Measurements from ENCODE around the gene SLC7A10.

The SLC7A10 gene

GRCh38 chr19:33225458-33225926 lies at the start of gene SLC7A10:
Gene SLC7A10, minus strand, starts transcription at chr19:33225850. Its CDS starts 147 bp downstream, at chr19:33225703.
- DNase-seq, result no peak

- no peak for DNase-seq
Observed at GRCh38 chr19:33274663-33275558, 49.3 kb upstream of the SLC7A10 start.

- no peak for DNase-seq
Observed at GRCh38 chr19:33273881-33274662, 48.4 kb upstream of the SLC7A10 start.

GRCh38 chr19:33273065-33273736 lies 47.6 kb upstream of the SLC7A10 start:
- no peak for DNase-seq

- no peak for DNase-seq
Observed at GRCh38 chr19:33271246-33272021, 45.8 kb upstream of the SLC7A10 start.

- no peak for DNase-seq
Observed at GRCh38 chr19:33270769-33271168, 45.1 kb upstream of the SLC7A10 start.

GRCh38 chr19:33269016-33269415 lies 43.4 kb upstream of the SLC7A10 start:
- no peak for DNase-seq

GRCh38 chr19:33268162-33268991 lies 42.7 kb upstream of the SLC7A10 start:
- no peak for DNase-seq

- DNase-seq, result no peak
Observed at GRCh38 chr19:33267706-33268105, 42.1 kb upstream of the SLC7A10 start.

GRCh38 chr19:33266974-33267484 lies 41.4 kb upstream of the SLC7A10 start:
- DNase-seq, result no peak

- DNase-seq, result no peak
Observed at GRCh38 chr19:33264881-33265445, 39.3 kb upstream of the SLC7A10 start.

GRCh38 chr19:33263325-33264023 lies 37.8 kb upstream of the SLC7A10 start:
- DNase-seq, result no peak

- DNase-seq, result no peak
Observed at GRCh38 chr19:33261511-33262189, 36.0 kb upstream of the SLC7A10 start.

GRCh38 chr19:33260628-33261418 lies 35.2 kb upstream of the SLC7A10 start:
- no peak for DNase-seq

GRCh38 chr19:33259539-33259938 lies 33.9 kb upstream of the SLC7A10 start:
- no peak for DNase-seq

- no peak for DNase-seq
Observed at GRCh38 chr19:33257828-33258227, 32.2 kb upstream of the SLC7A10 start.

GRCh38 chr19:33256261-33256660 lies 30.6 kb upstream of the SLC7A10 start:
- no peak for DNase-seq

- DNase-seq, result no peak
Observed at GRCh38 chr19:33255781-33256180, 30.1 kb upstream of the SLC7A10 start.

Data from SHP77 treated with DMSO at 0.1 percent for 48 hours (cell line).